Measurements from ENCODE around the gene LSM11.

Gene LSM11

GRCh38 chr5:157778121-157778805 is 34.8 kb downstream of the LSM11 start:
- no peak for TF ChIP-seq CTCF (conservative IDR thresholded peaks at IDR 0.05)
- H3K27ac ChIP-seq, result no peak overlapping the region

GRCh38 chr5:157779221-157779620 is 35.7 kb downstream of the LSM11 start:
- no peak for TF ChIP-seq CTCF (conservative IDR thresholded peaks at IDR 0.05)
- no peak overlapping the region for H3K27ac ChIP-seq

- no peak overlapping the region for H3K27ac ChIP-seq
- TF ChIP-seq CTCF (conservative IDR thresholded peaks at IDR 0.05), result no peak
Observed at GRCh38 chr5:157785801-157786200, 42.3 kb downstream of the LSM11 start.

- no peak for TF ChIP-seq CTCF (conservative IDR thresholded peaks at IDR 0.05)
- H3K27ac ChIP-seq, result no peak overlapping the region
Observed at GRCh38 chr5:157793301-157793700, 49.8 kb downstream of the LSM11 start.

GRCh38 chr5:157799578-157799977 is 56.1 kb downstream of the LSM11 start:
- H3K27ac ChIP-seq, result no peak overlapping the region
- TF ChIP-seq CTCF (conservative IDR thresholded peaks at IDR 0.05), result no peak

GRCh38 chr5:157800137-157800536 is 56.6 kb downstream of the LSM11 start:
- no peak for TF ChIP-seq CTCF (conservative IDR thresholded peaks at IDR 0.05)
- no peak overlapping the region for H3K27ac ChIP-seq

- H3K27ac ChIP-seq, result no peak overlapping the region; the same call in 1 of the 2 replicates
- TF ChIP-seq CTCF (conservative IDR thresholded peaks at IDR 0.05), result no peak
Observed at GRCh38 chr5:157802736-157803135, 59.2 kb downstream of the LSM11 start.
